Mesodermal cell (in vitro differentiated cells): ENCODE measurements around the gene PKN3.

Source experiments
- H3K27ac ChIP-seq: 2 replicates; pipeline ENCODE4 v1.7.0; 2013; ENCODE audit warnings: mild to moderate bottlenecking, low read depth, low read length, moderate library complexity; ENCODE audit not compliant: severe bottlenecking
- H3K36me3 ChIP-seq: 2 replicates; pipeline ENCODE4 v1.7.1; 2013; ENCODE audit warnings: mild to moderate bottlenecking, low read length, moderate library complexity; ENCODE audit not compliant: control insufficient read depth, insufficient read depth
- H3K4me1 ChIP-seq: one replicate; pipeline ENCODE4 v1.7.1; 2013; ENCODE audit warnings: mild to moderate bottlenecking, low read length; ENCODE audit not compliant: insufficient read depth, control insufficient read depth, poor library complexity, severe bottlenecking
- H3K4me3 ChIP-seq: 2 replicates; pipeline ENCODE4 v1.7.0; 2013; ENCODE audit warnings: low read length, control low read depth, mild to moderate bottlenecking; ENCODE audit not compliant: insufficient read depth, poor library complexity, severe bottlenecking; ENCODE audit errors: extremely low read depth
- H3K9me3 ChIP-seq: 2 replicates; pipeline ENCODE4 v1.7.1; 2013; ENCODE audit warnings: mild to moderate bottlenecking, low read length, moderate library complexity; ENCODE audit not compliant: control insufficient read depth
- WGBS, 2 experiments: methylation state at CpG; one replicate each; pipeline ENCODE4 v1.1.5; 2013; ENCODE audit warnings: missing lambda C conversion rate in 2 of 2; ENCODE audit not compliant: insufficient coverage in 2 of 2; 5-methylcytosine and 5-hydroxymethylcytosine counted together

Gene PKN3

DNA sequence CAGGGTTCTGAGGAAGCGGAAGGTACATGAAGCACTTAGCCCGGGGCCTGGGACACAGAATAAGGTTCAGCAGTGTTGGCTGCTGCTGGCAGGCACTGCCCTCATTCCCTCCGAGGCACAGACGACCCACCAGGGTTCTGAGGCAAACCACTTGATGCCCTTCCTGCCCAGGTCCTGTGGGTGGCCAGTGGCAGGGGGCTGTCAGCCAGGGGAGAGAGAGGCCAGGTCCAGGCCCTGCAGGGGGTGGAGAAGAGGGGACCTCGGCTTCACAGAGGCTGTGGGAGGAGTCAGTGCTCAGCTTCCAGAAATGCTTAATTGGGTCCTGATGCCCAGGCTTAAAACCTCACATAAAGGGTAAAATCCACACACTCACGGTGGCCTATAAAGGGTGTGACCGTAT is 26.0 kb downstream of the PKN3 start:
- Histone ChIP-seq H3K36me3 (peaks cover 7% of the 10 kb centered on the region), H3K4me1 (no peaks in the 10 kb centered on the region), H3K27ac (no peak overlapping the region), H3K9me3 (no peaks in the 10 kb centered on the region), H3K4me3 (no peak overlapping the region)
- WGBS, 2 experiments: 86 to 87% methylated on average over 7 of the region's 7 CpGs

DNA sequence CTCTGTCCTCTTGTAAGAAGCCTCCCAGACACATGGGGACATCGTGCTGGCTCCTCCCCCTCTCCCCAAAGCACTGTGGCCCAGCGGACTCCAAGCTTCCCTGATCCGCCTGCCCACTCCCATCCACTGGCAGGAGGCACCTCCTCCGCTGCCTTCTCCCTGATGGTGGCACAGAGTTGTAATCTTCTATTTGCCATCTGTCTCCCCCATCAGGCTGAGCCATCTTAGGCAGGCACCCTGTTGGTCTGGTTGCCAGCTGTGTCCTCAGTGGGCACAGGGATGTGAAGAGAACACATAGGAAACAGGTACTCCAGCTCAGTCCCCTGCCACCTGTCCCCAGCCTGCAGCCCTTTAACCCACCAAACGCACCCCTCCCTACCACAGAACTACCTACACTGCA is 27.0 kb downstream of the PKN3 start:
- H3K4me1 ChIP-seq: no peaks in the 10 kb centered on the region
- no peaks in the 10 kb centered on the region for H3K9me3 ChIP-seq
- H3K27ac ChIP-seq: no peak overlapping the region
- peaks cover 9% of the 10 kb centered on the region for H3K36me3 ChIP-seq
- 77 to 78% methylated on average over 5 of the region's 5 CpGs for WGBS, 2 experiments
- H3K4me3 ChIP-seq: no peak overlapping the region

DNA sequence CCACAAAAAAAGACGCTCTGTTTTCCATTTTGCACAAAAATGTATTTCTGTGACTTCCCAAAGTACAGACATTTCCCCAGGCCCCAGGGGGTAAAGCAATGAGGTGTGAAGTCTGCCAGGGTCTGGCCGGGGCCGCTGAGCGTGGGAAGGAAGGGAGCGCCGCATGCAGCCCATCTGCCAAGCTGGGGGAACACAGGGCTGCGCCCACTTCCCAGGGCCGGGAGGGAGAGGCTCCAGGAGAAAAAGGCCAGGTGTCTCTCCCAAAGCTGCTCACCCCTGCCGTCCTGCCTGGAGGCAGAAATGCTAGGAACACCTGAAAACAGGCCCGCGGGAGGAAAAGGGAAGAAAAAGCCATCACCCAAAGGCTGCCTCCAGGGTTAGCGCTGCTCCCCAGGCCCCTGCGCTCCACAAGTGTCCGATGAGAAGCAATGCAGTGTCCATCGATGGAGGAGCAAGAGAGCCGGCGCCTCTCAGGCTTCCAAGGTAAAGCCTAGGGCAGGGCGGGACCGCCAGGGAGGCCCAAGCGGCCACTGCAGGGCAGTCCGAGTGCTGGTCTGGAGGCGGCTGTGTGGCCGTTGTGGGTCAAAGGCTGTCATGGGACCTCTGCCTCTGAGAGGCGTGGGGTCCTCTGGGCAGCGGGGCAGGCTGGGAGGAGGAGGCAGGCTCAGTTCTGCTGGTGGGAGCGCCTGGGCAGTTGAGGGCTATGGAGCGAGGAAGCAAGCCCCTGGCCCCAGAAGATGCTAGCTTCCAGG is 27.6 kb downstream of the PKN3 start:
- peaks cover 13% of the 10 kb centered on the region for H3K36me3 ChIP-seq
- no peaks in the 10 kb centered on the region for H3K9me3 ChIP-seq
- 93 to 94% methylated on average over 20 to 26 of the region's 27 CpGs for WGBS, 2 experiments
- H3K4me1 ChIP-seq: no peaks in the 10 kb centered on the region
- no peak overlapping the region for H3K4me3 ChIP-seq
- H3K27ac ChIP-seq: no peak overlapping the region

DNA sequence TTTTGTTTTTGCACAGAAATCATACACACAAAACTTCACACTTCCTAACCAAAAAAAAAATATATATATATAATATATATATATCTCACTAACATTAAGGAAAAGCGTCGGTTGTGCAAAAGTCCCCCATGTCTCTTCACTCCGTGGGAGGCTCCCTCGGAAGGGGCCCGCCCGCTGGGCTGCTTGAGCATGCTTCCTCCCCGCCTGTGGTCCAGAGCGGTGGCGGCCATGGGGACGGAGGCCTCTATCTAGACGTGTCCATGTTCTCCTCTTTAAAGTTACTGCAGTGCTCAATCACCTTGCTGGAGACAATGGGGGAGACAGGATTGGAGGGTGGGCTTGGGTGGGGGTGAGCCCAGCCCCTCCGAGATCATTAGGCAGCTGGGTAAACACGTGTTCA is 28.8 kb downstream of the PKN3 start:
- no peaks in the 10 kb centered on the region for H3K9me3 ChIP-seq
- no peak overlapping the region for H3K27ac ChIP-seq
- no peak overlapping the region for H3K4me3 ChIP-seq
- 91 to 92% methylated on average over 11 to 12 of the region's 13 CpGs for WGBS, 2 experiments
- no peaks in the 10 kb centered on the region for H3K4me1 ChIP-seq
- H3K36me3 ChIP-seq: peaks cover 17% of the 10 kb centered on the region

DNA sequence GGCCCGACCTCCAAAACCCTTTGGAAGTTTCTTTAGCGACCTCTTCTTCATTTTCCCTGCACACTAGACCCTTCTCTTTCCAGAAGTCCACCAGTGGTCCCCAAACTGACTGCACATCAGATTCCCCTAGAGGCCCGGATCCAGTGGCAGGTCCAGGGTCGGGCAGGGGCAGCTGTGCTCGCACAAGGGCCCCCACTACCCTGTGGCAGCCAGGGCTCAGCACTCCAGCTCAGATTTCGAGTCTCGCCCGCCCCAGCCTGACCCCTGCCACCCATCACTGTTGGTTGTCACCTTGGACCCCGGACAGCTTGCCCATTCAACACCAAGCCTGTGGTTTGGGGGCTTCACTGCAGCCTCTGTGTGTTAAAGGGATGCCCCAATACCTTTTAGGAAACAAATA is 29.4 kb downstream of the PKN3 start:
- Histone ChIP-seq H3K4me1 (no peaks in the 10 kb centered on the region), H3K36me3 (peaks cover 17% of the 10 kb centered on the region), H3K27ac (no peak overlapping the region), H3K9me3 (no peaks in the 10 kb centered on the region), H3K4me3 (no peak overlapping the region)
- 67 to 97% methylated on average over 3 to 6 of the region's 9 CpGs for WGBS, 2 experiments

DNA sequence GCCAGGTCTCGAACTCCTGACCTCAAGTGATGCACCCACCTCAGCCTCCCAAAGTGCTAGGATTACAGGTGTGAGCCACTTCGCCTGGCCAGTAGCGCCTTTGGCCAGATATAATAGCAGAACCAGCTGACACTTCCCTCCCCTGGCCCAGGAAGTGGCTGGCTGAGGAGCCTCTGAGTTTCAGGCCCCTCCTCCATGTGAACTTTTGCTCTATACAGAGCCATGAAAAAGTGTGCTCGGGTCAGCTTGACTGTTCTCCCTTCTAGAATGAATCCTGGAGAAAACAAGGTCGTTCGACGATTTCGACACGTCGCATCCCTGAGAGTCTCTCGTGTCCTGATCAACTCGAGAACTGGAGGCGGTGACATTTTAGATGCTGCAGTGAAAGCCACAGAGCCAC is 30.3 kb downstream of the PKN3 start:
- H3K4me1 ChIP-seq: no peaks in the 10 kb centered on the region
- WGBS, 2 experiments: 94% methylated on average over 13 of the region's 13 CpGs
- H3K36me3 ChIP-seq: peaks cover 17% of the 10 kb centered on the region
- no peak overlapping the region for H3K27ac ChIP-seq
- H3K9me3 ChIP-seq: no peaks in the 10 kb centered on the region
- no peak overlapping the region for H3K4me3 ChIP-seq

DNA sequence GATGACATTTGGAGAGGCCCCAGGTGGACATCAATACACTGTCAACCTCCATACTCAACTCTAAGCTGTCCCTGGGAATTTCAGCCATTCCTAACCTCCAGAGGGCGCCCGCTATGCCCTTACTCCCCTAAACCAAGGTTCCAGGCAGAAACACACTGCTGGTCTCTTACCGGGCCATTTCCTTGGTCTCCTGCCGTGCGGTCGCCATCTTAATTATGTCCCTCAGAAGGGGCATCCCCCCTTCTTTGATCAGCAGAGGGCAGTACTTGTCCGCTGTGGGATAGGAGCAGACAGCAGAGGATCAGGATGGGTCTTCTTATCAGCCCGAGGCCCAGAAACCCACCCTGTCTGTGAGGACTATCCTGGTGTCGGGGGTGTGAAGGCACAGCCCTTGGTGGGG is 31.0 kb downstream of the PKN3 start:
- no peak overlapping the region for H3K4me3 ChIP-seq
- H3K27ac ChIP-seq: no peak overlapping the region
- H3K9me3 ChIP-seq: no peaks in the 10 kb centered on the region
- WGBS, 2 experiments: 0 to 13% methylated on average over 2 to 8 of the region's 9 CpGs
- peaks cover 17% of the 10 kb centered on the region for H3K36me3 ChIP-seq
- H3K4me1 ChIP-seq: no peaks in the 10 kb centered on the region

DNA sequence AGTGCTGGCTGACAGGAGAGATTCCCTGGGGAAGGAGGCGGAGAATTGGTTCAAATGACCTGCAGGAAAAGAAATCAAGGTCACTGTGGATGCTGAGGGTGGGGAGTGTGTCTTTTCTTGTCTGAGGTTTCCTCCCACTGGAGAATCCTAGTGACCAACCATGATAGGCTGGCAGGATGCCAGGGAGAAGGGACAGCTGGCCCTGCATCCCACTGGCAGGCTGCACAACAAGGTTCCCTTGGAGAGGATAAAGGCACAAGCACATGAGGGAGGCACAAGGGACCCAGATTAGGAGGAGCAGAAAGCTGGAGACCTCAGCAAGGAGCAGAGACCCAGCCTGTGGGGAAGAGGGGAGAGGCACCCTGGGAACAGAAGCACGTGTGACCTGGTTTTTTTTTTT is 33.1 kb downstream of the PKN3 start:
- Histone ChIP-seq H3K4me1 (no peaks in the 10 kb centered on the region), H3K36me3 (peaks cover 25% of the 10 kb centered on the region), H3K4me3 (no peak overlapping the region), H3K27ac (no peak overlapping the region), H3K9me3 (no peaks in the 10 kb centered on the region)
- 75 to 100% methylated on average over 1 to 2 of the region's 2 CpGs for WGBS, 2 experiments

DNA sequence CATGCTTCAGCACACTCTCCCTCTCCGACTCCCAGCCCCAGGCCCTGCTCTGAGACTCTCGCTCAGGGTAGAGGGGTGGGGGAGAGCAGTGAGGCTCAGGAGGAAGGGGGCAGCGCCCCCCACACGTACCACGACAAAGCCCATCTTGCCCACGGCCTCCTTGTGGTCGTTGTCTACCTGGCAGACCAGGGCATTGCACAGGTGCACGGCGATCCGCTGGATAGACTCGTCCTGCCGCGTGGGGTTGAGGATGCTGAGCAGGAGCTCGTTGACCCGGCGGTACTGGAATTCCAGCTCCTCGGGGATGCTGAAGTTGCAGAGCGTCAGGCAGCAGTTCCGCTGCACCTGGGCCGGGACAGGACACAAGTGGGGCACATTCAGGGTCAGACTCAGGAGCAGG is 40.1 kb downstream of the PKN3 start:
- 85 to 86% methylated on average over 18 to 19 of the region's 20 CpGs for WGBS, 2 experiments
- Histone ChIP-seq H3K36me3 (peaks cover 22% of the 10 kb centered on the region), H3K4me3 (no peak overlapping the region), H3K27ac (no peak overlapping the region), H3K9me3 (no peaks in the 10 kb centered on the region), H3K4me1 (no peaks in the 10 kb centered on the region)

DNA sequence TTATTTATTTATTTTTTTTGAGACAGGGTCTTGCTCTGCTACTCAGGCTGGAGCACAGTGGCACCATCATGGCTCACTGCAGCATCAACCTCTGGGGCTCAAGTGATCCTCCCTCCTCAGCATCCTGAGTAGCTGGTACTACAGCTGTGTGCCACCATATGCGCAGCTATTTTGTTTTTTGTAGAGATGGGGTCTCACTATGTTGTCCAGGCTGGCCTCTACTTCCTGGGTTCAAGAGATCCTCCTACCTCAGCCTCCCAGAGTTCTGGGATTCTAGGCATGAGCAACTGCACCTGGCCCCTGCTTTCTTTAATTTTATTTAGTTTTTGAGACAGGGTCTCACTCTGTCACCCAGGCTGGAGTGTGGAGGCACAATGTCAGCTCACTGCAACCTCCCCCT is 41.1 kb downstream of the PKN3 start:
- Histone ChIP-seq H3K4me1 (no peaks in the 10 kb centered on the region), H3K4me3 (no peak overlapping the region), H3K9me3 (no peaks in the 10 kb centered on the region), H3K27ac (no peak overlapping the region), H3K36me3 (peaks cover 22% of the 10 kb centered on the region)
- no CpG with 5 or more reads among the region's 1 CpG for WGBS, 2 experiments

DNA sequence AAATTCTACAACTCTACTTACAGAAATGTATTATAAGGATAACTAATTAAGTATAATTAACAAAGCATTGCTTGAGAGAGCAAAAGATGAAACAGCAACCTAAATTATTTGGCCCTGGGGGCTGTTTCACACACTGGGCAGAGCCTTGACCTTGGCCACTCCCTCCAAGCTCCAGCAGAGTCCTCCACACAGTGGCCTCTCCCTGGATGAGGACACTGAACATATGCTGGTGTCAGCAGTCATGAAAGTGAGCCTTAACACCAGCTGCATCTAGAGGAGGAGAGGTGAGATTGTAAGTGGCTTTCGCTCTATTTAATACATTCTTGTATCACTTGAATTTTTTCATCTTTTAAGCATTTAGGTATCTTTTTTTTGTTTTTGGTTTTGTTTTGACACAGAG is 44.9 kb downstream of the PKN3 start:
- Histone ChIP-seq H3K4me1 (no peaks in the 10 kb centered on the region), H3K27ac (no peak overlapping the region), H3K4me3 (no peak overlapping the region), H3K9me3 (no peaks in the 10 kb centered on the region), H3K36me3 (peaks cover 28% of the 10 kb centered on the region)
- WGBS, 2 experiments: no CpG with 5 or more reads among the region's 1 CpG
